OCI-LY3 (cell line): ENCODE measurements around the gene SASH1.

Source experiments
- H2AFZ ChIP-seq: fragments of 200-600, 300-600 bp; shearing (Covaris generic); 2 replicates; pipeline ENCODE4 v1.6.0; 2014; ENCODE audit warnings: antibody characterized with exemption, low read depth, low read length
- H3K27ac ChIP-seq: fragments of 200-600, 300-600 bp; sonication (generic); 2 replicates; pipeline ENCODE4 v1.5.1; 2014; ENCODE audit warnings: mild to moderate bottlenecking, low read length, moderate library complexity, mixed read lengths
- H3K27me3 ChIP-seq: fragments of 200-600, 300-600 bp; sonication (generic); 2 replicates; pipeline ENCODE4 v1.6.1; 2014; ENCODE audit warnings: low read depth, low read length, mixed read lengths
- H3K36me3 ChIP-seq: fragments of 200-600, 300-600 bp; sonication (generic); replicated peaks from 2 replicates; pipeline ENCODE3; 2014; ENCODE audit warnings: low read depth, low read length, mixed read lengths
- H3K4me1 ChIP-seq: fragments of 300-600, 200-600 bp; sonication (generic); 2 replicates; pipeline ENCODE4 v1.6.1; 2014; ENCODE audit warnings: low read length, mixed read lengths
- H3K4me2 ChIP-seq: fragments of 200-600, 300-600 bp; sonication (generic); 2 replicates; pipeline ENCODE4 v1.6.1; 2014; ENCODE audit warnings: low read length, mixed read lengths
- H3K4me3 ChIP-seq: fragments of 300-600, 200-600 bp; sonication (generic); 2 replicates; pipeline ENCODE4 v1.5.1; 2014; ENCODE audit warnings: antibody characterized with exemption, mild to moderate bottlenecking, low read length, moderate library complexity
- H3K79me2 ChIP-seq: fragments of 300-600, 200-600 bp; shearing (Covaris generic); 2 replicates; pipeline ENCODE4 v1.6.1; 2014; ENCODE audit warnings: mild to moderate bottlenecking, low read length, mixed read lengths
- H3K9ac ChIP-seq: fragments of 300-600, 200-600 bp; shearing (Covaris generic); 2 replicates; pipeline ENCODE4 v1.6.0; 2014; ENCODE audit warnings: mild to moderate bottlenecking, low read length, moderate library complexity
- H3K9me3 ChIP-seq: fragments of 200-600, 300-600 bp; shearing (Covaris generic); 2 replicates; pipeline ENCODE4 v1.6.1; 2014; ENCODE audit warnings: low read length, mixed read lengths; ENCODE audit not compliant: insufficient read depth
- H4K20me1 ChIP-seq: fragments of 200-600, 300-600 bp; sonication (generic); 2 replicates; pipeline ENCODE4 v1.6.1; 2016; ENCODE audit warnings: low read length, mixed read lengths; ENCODE audit not compliant: insufficient read depth
- EZH2phosphoT487 ChIP-seq: fragments of 200-600 bp; shearing (Covaris generic); IDR thresholded peaks from 2 replicates; pipeline ENCODE4 v1.6.1; 2018; ENCODE audit warnings: antibody characterized with exemption, mixed run types, low read depth
- TF ChIP-seq, protein P1 (sequence below): fragments of 200-600, 300-600 bp; sonication (generic); IDR thresholded peaks from 2 replicates; pipeline ENCODE4 v1.5.1; 2014; ENCODE audit warnings: antibody characterized with exemption, low read length, low read depth

Gene SASH1

DNA sequence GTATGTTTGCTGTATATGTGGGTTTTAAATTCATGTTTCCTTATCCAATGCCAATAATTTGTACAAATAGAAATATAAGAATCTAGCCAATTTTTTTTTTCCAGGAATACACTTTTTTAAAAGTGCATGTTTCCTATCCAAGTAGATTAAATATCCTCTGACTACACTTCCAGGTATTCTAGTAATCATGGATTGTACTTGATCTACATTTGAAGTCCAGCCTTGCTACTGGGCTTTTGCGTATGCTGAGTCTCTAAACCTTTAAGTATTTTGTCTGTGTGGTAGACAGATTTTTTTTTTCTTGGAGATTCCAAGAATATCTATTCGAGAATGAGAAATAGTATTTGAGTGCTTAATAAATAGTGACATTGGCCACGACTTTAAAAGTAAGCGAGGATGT lies 188.3 kb downstream of the SASH1 start:
- Histone ChIP-seq H3K27ac (no peak overlapping the region), H3K4me3 (peak overlapping the region; percentile 56; the same call in 1 of the 2 replicates), H3K4me1 (peaks cover 10% of the 10 kb centered on the region), H3K4me2 (peak overlapping the region; percentile 72), H3K27me3 (peaks cover 19% of the 10 kb centered on the region), H2AFZ (peak overlapping the region; percentile 93), H3K9me3 (no peaks in the 10 kb centered on the region), H3K79me2 (no peaks in the 10 kb centered on the region), H3K36me3 (no peaks in the 10 kb centered on the region), H3K9ac (no peak overlapping the region), H4K20me1 (no peaks in the 10 kb centered on the region)
- no peak for TF ChIP-seq EZH2phosphoT487
- TF ChIP-seq, protein P1, sequence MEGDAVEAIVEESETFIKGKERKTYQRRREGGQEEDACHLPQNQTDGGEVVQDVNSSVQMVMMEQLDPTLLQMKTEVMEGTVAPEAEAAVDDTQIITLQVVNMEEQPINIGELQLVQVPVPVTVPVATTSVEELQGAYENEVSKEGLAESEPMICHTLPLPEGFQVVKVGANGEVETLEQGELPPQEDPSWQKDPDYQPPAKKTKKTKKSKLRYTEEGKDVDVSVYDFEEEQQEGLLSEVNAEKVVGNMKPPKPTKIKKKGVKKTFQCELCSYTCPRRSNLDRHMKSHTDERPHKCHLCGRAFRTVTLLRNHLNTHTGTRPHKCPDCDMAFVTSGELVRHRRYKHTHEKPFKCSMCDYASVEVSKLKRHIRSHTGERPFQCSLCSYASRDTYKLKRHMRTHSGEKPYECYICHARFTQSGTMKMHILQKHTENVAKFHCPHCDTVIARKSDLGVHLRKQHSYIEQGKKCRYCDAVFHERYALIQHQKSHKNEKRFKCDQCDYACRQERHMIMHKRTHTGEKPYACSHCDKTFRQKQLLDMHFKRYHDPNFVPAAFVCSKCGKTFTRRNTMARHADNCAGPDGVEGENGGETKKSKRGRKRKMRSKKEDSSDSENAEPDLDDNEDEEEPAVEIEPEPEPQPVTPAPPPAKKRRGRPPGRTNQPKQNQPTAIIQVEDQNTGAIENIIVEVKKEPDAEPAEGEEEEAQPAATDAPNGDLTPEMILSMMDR: no peak

DNA sequence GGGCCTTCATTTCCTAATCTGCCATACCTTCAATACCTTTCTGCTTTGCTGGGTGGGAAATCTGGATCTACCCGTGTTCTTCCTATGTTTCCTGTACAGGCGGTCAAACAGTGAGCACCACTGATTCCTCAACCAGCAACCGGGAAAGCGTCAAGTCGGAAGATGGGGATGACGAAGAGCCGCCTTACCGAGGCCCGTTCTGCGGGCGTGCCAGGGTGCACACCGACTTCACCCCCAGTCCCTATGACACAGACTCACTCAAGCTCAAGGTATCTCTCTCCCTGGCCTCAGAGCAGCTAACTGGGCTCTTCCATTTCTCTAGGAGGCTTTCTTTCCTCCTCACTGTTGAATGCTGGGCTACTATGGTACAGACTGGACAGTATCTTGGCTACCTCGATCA lies 190.1 kb downstream of the SASH1 start:
- Histone ChIP-seq H3K9ac (no peak overlapping the region), H3K79me2 (no peaks in the 10 kb centered on the region), H3K36me3 (no peaks in the 10 kb centered on the region), H3K27me3 (peaks cover 17% of the 10 kb centered on the region), H4K20me1 (no peaks in the 10 kb centered on the region), H3K4me2 (no peak overlapping the region), H3K4me1 (peaks cover 10% of the 10 kb centered on the region), H3K9me3 (no peaks in the 10 kb centered on the region), H3K4me3 (no peak overlapping the region), H3K27ac (no peak overlapping the region), H2AFZ (no peak overlapping the region)
- TF ChIP-seq, protein P1: no peak
- TF ChIP-seq EZH2phosphoT487: no peak

DNA sequence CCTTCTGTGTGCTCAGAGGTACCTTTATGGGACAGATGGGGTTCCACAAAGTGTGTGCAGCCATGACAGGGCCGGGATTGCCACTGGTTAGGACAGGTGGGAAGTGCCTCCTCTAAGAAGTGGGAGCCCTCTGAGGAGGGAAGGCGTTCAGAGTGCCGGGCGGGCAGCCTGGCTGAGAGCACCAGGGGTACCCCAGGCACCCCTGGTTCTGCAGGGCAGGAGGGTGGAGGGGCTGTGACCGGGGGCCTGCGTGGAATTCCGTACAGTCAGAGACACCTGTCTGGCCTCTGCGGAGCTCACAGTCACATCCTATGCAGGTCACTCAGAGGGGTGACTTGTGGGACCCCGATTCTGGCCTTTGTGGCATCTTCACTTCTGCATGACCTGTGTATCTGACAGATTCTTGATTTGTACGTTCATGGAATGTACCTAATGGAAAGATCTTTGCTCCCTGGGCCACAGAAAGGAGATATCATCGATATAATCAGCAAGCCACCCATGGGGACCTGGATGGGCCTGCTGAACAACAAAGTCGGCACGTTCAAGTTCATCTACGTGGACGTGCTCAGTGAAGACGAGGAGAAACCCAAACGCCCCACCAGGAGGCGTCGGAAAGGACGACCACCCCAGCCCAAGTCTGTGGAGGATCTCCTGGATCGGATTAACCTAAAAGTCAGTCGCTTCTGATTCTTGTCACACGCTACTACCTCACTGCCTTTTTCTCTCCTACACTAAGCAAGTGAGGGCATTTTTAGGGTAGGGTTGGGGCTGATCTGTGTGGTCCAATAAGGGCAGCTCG lies 190.9 kb downstream of the SASH1 start:
- Histone ChIP-seq H3K36me3 (no peaks in the 10 kb centered on the region), H3K9me3 (no peaks in the 10 kb centered on the region)

GRCh38 chr6:148534871-148535270 lies 192.2 kb downstream of the SASH1 start:
- H3K9ac ChIP-seq: no peak overlapping the region
- no peaks in the 10 kb centered on the region for H3K79me2 ChIP-seq
- no peaks in the 10 kb centered on the region for H3K36me3 ChIP-seq
- no peaks in the 10 kb centered on the region for H4K20me1 ChIP-seq
- H3K4me1 ChIP-seq: peaks cover 10% of the 10 kb centered on the region
- no peak overlapping the region for H3K4me3 ChIP-seq
- H2AFZ ChIP-seq: no peak overlapping the region
- TF ChIP-seq, protein P1: no peak
- TF ChIP-seq EZH2phosphoT487: no peak
- peaks cover 15% of the 10 kb centered on the region; the same call in 1 of the 2 replicates for H3K27me3 ChIP-seq
- H3K27ac ChIP-seq: no peak overlapping the region
- no peaks in the 10 kb centered on the region for H3K9me3 ChIP-seq
- no peak overlapping the region for H3K4me2 ChIP-seq

More for the DNA sequence above, 190.9 kb downstream of the SASH1 start:
- H3K9ac ChIP-seq: no peak overlapping the region
- H3K27me3 ChIP-seq: peaks cover 15% of the 10 kb centered on the region
- H3K4me1 ChIP-seq: peaks cover 10% of the 10 kb centered on the region
- no peak overlapping the region for H2AFZ ChIP-seq
- H3K79me2 ChIP-seq: no peaks in the 10 kb centered on the region
- no peak overlapping the region for H3K4me2 ChIP-seq
- TF ChIP-seq, protein P1: no peak
- TF ChIP-seq EZH2phosphoT487: no peak
- no peaks in the 10 kb centered on the region for H4K20me1 ChIP-seq
- no peak overlapping the region for H3K4me3 ChIP-seq
- no peak overlapping the region for H3K27ac ChIP-seq
